GM13977 (cell line): ENCODE results near the gene USP31.

ENCODE experiments used
- DNase-seq: peaks from one replicate; pipeline ENCODE4 v3.0.0; 2012; ENCODE audit warnings: low spot score
- in situ Hi-C: fragments of 300-500 bp; cut with MboI; formaldehyde crosslinking; loops from one replicate; pipeline ENCODE4 v1.12.0; 2022; ENCODE audit warnings: low sequenced_read_pairs, low pct_unique_long_range_greater_than_20kb, mixed read lengths, inconsistent platforms; ENCODE audit not compliant: unreplicated experiment
- TF ChIP-seq, protein P1 (sequence below): IDR thresholded peaks from 2 replicates; pipeline ENCODE4 v1.5.1; 2012; ENCODE audit warnings: mild to moderate bottlenecking, control low read depth; ENCODE audit not compliant: insufficient read depth; ENCODE audit errors: extremely low read depth, missing control alignments

USP31 gene

DNA sequence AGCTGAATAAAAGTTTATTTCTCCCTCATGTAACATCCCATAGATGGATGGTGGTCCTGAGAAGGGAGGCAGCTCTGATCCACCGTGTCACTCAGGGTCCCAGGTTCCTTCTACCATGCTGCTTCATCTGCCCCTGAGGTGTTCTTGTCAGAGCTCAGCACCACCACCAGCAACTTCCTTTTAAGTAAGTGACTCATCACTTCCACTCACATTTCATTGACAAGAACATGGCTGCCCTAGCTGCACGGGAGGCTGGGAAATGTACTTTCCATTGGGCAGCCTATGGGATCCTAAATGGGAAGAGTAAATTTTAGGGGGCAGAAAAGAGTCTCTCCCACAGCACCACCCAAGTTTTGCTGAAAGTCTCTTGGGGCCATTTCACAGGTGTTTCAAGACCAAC is 134.7 kb downstream of the USP31 start:
- no peak for DNase-seq
- TF ChIP-seq, protein P1, sequence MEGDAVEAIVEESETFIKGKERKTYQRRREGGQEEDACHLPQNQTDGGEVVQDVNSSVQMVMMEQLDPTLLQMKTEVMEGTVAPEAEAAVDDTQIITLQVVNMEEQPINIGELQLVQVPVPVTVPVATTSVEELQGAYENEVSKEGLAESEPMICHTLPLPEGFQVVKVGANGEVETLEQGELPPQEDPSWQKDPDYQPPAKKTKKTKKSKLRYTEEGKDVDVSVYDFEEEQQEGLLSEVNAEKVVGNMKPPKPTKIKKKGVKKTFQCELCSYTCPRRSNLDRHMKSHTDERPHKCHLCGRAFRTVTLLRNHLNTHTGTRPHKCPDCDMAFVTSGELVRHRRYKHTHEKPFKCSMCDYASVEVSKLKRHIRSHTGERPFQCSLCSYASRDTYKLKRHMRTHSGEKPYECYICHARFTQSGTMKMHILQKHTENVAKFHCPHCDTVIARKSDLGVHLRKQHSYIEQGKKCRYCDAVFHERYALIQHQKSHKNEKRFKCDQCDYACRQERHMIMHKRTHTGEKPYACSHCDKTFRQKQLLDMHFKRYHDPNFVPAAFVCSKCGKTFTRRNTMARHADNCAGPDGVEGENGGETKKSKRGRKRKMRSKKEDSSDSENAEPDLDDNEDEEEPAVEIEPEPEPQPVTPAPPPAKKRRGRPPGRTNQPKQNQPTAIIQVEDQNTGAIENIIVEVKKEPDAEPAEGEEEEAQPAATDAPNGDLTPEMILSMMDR = no peak
- in situ Hi-C loops = no loop called here
